Epithelial cell of esophagus (primary cell): ENCODE measurements around the gene SOHLH1.

ENCODE experiments used
- DNase-seq: peaks from one replicate; pipeline ENCODE4 v3.0.0; 2010; ENCODE audit warnings: low read depth
- H3K4me3 ChIP-seq: 2 replicates; pipeline ENCODE4 v1.5.1; 2011; ENCODE audit warnings: mild to moderate bottlenecking, low read length, control low read depth
- TF ChIP-seq, protein P1 (sequence below): IDR thresholded peaks from 2 replicates; pipeline ENCODE4 v1.5.1; 2011; ENCODE audit warnings: low read depth, mild to moderate bottlenecking, low read length, control low read depth, inconsistent platforms; ENCODE audit not compliant: insufficient read depth; ENCODE audit errors: missing control alignments

SOHLH1 gene

DNA sequence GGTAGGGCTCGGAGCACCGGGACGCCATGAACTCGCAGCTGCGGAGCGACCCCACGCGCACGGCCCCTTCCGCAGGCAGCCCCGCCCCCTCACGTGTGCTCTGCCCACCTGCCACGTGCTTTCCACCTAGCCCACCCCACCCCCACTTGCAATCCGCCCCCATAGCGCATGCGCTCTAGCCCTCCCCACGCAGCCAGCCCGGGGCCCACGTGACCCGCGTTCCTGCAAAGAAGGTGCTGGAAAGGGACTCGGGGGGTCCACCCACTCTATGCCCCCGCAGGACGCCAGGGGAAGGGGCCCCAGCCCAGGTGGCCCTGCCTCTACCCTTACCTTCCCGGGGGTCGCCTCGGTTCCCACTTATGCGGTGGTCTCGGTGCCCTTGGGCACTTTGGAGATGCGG, at the start of gene SOHLH1:
SOHLH1 (minus strand) TSS at position 42 of the 400 bp plus-strand sequence; CDS start at position 28, 14 bp downstream.
- TF ChIP-seq, protein P1, sequence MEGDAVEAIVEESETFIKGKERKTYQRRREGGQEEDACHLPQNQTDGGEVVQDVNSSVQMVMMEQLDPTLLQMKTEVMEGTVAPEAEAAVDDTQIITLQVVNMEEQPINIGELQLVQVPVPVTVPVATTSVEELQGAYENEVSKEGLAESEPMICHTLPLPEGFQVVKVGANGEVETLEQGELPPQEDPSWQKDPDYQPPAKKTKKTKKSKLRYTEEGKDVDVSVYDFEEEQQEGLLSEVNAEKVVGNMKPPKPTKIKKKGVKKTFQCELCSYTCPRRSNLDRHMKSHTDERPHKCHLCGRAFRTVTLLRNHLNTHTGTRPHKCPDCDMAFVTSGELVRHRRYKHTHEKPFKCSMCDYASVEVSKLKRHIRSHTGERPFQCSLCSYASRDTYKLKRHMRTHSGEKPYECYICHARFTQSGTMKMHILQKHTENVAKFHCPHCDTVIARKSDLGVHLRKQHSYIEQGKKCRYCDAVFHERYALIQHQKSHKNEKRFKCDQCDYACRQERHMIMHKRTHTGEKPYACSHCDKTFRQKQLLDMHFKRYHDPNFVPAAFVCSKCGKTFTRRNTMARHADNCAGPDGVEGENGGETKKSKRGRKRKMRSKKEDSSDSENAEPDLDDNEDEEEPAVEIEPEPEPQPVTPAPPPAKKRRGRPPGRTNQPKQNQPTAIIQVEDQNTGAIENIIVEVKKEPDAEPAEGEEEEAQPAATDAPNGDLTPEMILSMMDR, result no peak
- no peak within 1 kb of the TSS for H3K4me3 ChIP-seq
- no peak for DNase-seq

- H3K4me3 ChIP-seq, result no peak overlapping the region
- TF ChIP-seq, protein P1, result no peak
- DNase-seq, result no peak
Observed at GRCh38 chr9:135748676-135749075, 49.4 kb upstream of the SOHLH1 start.

DNA sequence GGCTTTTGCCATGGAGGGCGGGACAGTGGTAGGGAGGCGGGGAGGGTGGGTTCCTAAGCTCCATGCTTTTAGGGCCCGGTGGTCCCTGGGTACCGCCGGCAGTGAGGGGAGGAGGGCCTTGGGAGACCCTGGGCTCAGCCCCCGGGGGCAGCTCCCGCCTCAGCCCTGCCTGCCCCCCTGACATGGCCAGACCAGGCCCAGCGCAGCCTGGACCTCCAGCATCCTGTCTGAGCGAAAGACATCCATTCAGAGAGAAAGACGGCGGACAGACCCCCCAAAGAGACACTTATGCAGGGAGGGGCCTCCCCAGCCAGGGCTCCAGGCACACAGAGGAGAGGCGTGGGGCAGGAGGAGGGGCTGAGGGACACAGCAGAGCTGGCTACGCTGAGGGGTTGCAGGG, 48.0 kb upstream of the SOHLH1 start:
- H3K4me3 ChIP-seq, result no peak overlapping the region
- DNase-seq, result no peak
- TF ChIP-seq, protein P1, result no peak

GRCh38 chr9:135746565-135746964, 47.3 kb upstream of the SOHLH1 start:
- no peak overlapping the region for H3K4me3 ChIP-seq
- TF ChIP-seq, protein P1, result no peak
- DNase-seq, result no peak

- no peak for DNase-seq
- TF ChIP-seq, protein P1, result no peak
Observed at GRCh38 chr9:135745686-135746324, 46.5 kb upstream of the SOHLH1 start.

DNA sequence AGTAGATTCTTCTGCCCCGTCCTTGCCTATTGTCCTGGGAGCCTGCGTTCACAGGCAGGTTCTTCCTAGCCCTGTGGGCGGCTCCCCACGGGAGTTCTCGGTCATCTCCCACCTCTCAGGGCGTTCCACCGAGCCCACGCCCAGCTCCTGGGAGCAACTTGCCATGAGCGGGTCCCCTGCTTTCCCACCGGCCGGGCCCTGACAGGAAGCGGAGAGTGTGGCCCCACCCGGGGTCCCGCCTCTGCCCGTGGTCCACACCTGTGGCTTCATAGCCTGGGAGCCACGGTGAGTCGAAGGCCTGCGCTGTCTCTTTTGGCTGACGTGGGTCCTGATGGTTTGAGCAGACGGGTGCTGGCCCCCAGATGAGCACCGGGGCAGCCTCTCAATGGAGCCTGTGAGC, 45.9 kb upstream of the SOHLH1 start:
- TF ChIP-seq, protein P1, result no peak
- no peak overlapping the region for H3K4me3 ChIP-seq
- no peak for DNase-seq

More at GRCh38 chr9:135745686-135746324, 46.5 kb upstream of the SOHLH1 start:
- H3K4me3 ChIP-seq, result no peak overlapping the region
